H54 (cell line): ENCODE results near the gene NMNAT1.
"Not testable (repeated sequence)": the region's sequence is repeated elsewhere in the genome, so short reads cannot be mapped to it uniquely, and the experiment has no call there.

Source experiments
- DNase-seq: peaks from one replicate; pipeline ENCODE4 v3.0.0; 2011; ENCODE audit warnings: low spot score, mixed read lengths; ENCODE audit not compliant: insufficient read length
- FAIRE-seq: peaks from 3 replicates; lab custom pipeline; 2011; peaks lifted over from hg19 to GRCh38; lab: Jason Lieb, UNC
- POLR2A ChIP-seq: IDR thresholded peaks from 2 replicates; pipeline ENCODE4 v1.6.1; 2011; ENCODE audit warnings: low read depth, mild to moderate bottlenecking, low read length

The NMNAT1 gene

GRCh38 chr1:9960011-9960410 is 16.7 kb downstream of the NMNAT1 start:
- no peak for FAIRE-seq
- TF ChIP-seq POLR2A = no peak
- DNase-seq = no peak

GRCh38 chr1:9960706-9961562 is 17.7 kb downstream of the NMNAT1 start:
- FAIRE-seq = no peak
- no peak for TF ChIP-seq POLR2A
- DNase-seq = no peak

- DNase-seq (no peak), FAIRE-seq (no peak)
- TF ChIP-seq POLR2A = no peak
Measured at GRCh38 chr1:9984253-9984652, 41.0 kb downstream of the NMNAT1 start.

GRCh38 chr1:9985001-9985400 is 41.7 kb downstream of the NMNAT1 start:
- DNase-seq (no peak), FAIRE-seq (no peak)
- no peak for TF ChIP-seq POLR2A

GRCh38 chr1:9989773-9990172 is 46.5 kb downstream of the NMNAT1 start:
- TF ChIP-seq POLR2A = no peak

GRCh38 chr1:9990944-9991343 is 47.7 kb downstream of the NMNAT1 start:
- TF ChIP-seq POLR2A = no peak
- no peak for DNase-seq
- no peak for FAIRE-seq

More at GRCh38 chr1:9989773-9990172, 46.5 kb downstream of the NMNAT1 start:
- no peak for DNase-seq
- FAIRE-seq = no peak

- FAIRE-seq (no peak), DNase-seq (no peak)
- no peak for TF ChIP-seq POLR2A
Measured at GRCh38 chr1:9992910-9993309, 49.6 kb downstream of the NMNAT1 start.

- no peak for DNase-seq
- no peak for TF ChIP-seq POLR2A
- FAIRE-seq = no peak
Measured at GRCh38 chr1:9993561-9994075, 50.3 kb downstream of the NMNAT1 start.

- TF ChIP-seq POLR2A = no peak
- FAIRE-seq (no peak), DNase-seq (no peak)
Measured at GRCh38 chr1:9996624-9997582, 53.6 kb downstream of the NMNAT1 start, which contains the start of gene RBP7. RBP7 (plus strand) TSS chr1:9997228; CDS start chr1:9997259, 31 bp downstream.

GRCh38 chr1:10001016-10001665 is 57.9 kb downstream of the NMNAT1 start:
- TF ChIP-seq POLR2A = no peak
- DNase-seq = no peak
- FAIRE-seq = no peak

- FAIRE-seq, DNase-seq: not testable (repeated sequence)
Measured at GRCh38 chr1:10005248-10005647, 62.0 kb downstream of the NMNAT1 start.

GRCh38 chr1:10007169-10007568 is 63.9 kb downstream of the NMNAT1 start:
- TF ChIP-seq POLR2A = no peak
- FAIRE-seq = no peak
- no peak for DNase-seq

GRCh38 chr1:10014016-10014415 is 70.7 kb downstream of the NMNAT1 start:
- no peak for FAIRE-seq
- TF ChIP-seq POLR2A = no peak
- DNase-seq = no peak
